ENCODE measurements around the gene BICD2.

BICD2 gene

DNA sequence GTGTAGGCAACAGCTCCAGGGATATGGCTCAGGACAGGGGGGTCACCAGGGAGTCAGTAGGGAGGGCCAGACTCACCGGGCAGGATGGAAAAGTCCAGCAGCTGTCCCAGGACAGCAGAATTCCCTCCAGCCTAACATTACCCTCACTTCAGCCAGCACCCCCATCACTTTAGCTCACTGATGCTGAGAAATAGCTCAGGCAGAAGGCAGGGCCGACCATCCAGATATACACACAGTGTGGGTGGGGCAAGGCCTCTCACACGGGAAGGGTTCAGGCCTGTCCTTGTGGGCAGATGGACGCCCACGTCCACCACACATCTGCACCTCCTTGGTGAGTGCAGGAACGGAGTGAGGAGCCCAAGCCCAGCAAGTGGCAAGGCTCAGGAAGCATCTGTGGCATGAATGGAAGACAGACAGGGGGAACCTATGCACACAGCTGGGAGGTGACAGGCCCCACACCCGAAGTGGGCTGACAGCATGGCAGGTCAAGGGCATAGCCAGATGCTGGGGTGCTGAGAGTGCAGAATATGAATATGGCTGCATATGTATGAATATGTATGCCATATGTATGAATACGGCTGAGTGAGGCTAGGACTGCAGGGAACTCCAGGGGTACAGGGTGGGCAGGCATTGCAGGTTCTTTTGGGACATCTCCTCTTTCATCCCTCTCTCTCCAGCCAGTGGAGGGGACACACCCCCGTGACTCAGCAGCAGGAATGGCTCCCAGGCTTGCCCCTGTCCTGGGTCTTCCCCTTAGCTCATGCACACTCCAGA, 17.0 kb downstream of the BICD2 start:
- DNase-seq (ENCODE audit: low spot score): no peak

DNA sequence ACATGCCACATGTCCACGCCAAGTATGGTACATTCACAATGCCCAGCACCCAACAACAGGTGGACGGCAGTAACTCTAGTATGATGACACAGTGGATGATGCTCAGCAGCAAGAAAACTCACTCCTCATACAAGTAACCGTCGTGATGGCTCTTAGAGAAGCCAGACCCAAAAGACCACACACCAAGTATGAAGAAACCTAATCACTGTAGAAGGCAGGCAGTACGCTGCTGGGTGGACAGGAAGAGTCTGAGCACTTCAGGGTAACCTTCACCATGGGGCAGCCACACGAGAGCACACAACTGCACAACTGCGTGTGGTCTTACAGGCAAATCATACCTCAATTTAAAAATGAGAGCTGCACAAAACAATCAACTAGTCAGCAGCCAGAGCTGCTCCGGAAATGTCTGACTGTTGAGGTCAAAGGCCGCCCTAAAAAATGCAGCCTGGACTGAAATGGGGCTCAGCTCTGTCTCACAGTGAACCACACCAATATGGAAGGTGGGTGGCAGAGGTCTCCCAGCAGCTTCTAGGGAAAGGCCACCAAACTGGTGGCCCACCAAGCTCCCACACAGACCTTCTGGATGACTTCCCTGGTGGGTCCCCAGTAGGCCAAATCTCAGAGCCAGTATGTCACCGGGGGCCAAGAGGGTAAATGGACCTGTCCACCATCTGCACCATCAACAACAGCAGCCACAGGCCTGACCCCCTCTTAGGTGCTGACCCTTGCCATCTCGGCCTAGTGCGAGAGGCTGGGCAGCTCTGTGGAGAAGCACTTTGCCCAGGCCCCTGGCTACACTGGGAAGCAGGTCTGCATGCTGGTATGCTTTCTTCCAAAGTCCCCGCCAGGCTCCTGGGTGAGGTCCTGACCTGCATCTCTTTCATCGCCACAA, 17.8 kb downstream of the BICD2 start:
- DNase-seq (ENCODE audit: low spot score): no peak

DNA sequence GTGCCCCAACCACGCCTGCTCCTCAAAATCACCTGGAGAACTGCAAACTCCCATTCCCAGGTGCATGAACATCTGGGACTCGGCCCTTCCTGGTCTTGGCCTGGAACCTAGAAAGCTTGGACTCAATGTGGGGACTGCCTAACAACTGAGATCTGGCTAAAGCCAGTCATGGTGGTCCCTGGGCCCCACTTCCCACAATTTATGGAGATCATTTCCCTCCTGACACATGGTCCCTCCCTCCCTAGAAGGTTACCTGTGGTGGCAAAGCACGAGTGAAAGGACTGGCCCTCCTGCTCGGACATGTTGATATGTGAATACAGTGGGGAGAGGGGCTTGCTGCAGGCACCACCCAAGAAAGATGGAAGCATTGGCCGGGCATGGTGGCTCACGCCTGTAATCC, 18.8 kb downstream of the BICD2 start:
- no peak for DNase-seq (ENCODE audit: low spot score)

- no peak for DNase-seq (ENCODE audit: low spot score)
Observed at GRCh38 chr9:92745331-92745730, 19.3 kb downstream of the BICD2 start.

DNA sequence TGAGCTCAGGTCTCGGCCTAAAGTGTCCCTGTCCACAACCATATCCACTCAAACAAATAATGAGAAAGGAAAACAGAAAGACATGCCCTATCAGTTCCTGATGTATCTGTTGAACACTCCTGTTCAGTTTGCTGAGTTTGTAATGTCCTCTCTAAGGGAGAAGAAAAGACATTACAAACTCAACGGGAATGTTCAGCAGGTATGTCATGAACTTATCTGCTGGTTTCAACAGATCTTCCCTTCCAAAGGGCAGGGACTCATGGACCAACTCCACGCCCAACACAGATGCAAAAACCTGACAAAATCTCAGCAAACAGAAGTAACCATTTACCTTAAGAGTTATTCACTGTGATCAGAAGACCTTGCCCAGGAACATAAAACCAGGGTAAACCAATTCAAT, 23.7 kb downstream of the BICD2 start:
- DNase-seq (ENCODE audit: low spot score): no peak

- no peak for DNase-seq (ENCODE audit: low spot score)
Observed at GRCh38 chr9:92740446-92740961, 24.1 kb downstream of the BICD2 start.

GRCh38 chr9:92740009-92740408, 24.6 kb downstream of the BICD2 start:
- no peak for DNase-seq (ENCODE audit: low spot score)

DNA sequence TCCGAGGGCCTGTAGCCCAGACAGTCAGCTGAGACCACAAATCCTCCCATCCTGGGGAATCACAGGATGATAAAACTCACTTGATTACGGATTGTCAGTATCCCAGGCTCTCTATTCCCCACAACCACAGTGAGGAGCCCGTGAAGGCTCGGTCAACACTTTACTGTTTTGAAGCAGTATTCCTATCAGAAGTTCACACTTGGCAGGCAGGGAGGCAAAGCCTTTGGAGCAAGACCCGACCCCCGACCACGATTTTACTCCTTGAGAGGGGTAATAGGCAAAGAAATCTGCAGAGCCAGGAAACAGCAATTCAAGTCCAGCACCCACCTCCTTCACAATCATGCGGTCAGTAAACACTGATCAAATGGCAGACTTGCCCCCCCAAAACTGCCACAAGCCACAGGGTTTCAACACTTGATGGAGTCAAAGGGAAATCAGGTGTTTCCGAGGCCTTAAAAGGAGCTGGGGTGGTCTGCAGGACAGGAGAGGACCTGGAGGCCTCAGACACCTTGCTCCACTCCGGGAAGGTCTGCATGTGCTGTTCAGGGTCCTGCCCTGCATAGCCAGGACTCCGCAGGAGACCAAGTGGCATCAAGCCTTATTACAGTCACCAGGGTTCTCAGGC, 25.2 kb downstream of the BICD2 start:
- DNase-seq (ENCODE audit: low spot score): no peak

GRCh38 chr9:92738661-92739081, 26.0 kb downstream of the BICD2 start:
- no peak for DNase-seq (ENCODE audit: low spot score)

DNA sequence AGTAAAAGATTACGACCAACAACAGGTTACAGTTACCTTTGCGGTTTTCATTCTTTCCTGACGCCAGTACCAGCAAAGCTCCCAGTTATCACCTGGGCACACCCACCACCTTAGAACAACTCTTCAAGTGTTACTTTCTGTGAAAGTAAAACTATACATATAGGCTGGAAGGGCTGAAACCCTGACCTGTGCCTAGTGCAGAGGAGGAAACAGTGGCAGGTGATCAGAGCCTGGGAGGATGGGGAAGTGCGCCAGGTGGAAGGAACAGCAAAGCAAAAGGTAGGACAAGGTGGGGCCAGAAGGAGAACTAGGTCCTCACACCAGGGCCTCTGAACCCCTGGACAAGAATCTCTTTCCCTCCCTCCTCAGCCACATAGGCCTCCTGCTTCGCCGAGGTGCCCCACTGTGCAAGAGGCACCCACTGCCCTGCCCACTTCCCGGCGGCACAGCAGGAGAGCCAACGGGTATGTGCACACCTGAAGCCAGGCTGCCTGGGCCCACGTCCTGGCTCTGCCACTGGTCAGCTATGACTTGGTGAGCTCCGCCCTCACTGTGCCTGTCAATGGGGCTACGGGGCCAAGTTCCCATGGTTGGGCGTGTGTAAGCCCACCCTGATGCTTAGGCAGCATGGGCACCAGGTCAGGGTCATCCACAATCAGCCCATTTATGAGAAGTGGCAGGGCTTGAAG, 26.9 kb downstream of the BICD2 start:
- DNase-seq (ENCODE audit: low spot score): no peak

DNA sequence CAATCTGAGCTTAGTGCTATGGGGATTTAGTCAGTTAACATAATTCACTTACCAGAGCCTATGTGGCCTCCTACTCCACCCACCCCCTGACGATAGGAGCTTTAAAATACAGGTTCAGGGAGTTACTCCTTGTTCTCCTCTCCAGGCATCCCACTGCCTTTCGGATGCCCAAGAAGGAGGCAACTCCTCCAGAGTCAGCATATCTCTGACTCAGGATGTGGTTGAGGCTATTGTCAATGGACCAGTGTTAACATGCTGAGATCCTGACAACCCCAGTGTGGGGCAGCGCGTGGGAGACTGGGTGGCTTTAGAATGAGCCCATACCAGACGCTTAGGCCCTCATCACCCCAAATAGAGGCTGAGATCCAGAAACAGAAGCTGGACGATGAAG, 27.4 kb downstream of the BICD2 start:
- DNase-seq (ENCODE audit: low spot score): no peak

GRCh38 chr9:92736563-92737215, 27.9 kb downstream of the BICD2 start:
- DNase-seq (ENCODE audit: low spot score): no peak

GRCh38 chr9:92735636-92736562, 28.7 kb downstream of the BICD2 start:
- no peak for DNase-seq (ENCODE audit: low spot score)

GRCh38 chr9:92734931-92735635, 29.6 kb downstream of the BICD2 start:
- DNase-seq (ENCODE audit: low spot score): no peak

DNA sequence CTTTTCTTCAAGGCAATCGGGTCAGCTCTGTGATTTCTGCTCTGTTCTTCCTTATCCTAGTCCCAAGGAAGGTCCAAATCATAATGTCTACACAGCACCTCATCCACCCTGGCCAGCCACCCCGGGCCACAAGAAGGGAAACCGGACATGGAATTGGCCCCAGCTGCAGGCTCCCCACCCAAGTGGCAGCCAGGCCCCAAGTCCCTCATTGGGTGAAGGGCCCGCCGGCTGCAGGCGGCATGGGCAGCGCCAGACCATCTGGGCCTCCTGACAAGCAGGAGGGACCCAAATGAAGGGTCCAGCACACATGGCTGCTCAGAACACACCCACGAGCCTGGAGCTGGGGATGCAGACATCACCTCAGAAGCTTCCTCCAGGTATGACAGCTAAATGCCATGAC, 33.7 kb downstream of the BICD2 start:
- DNase-seq (ENCODE audit: low spot score): no peak

- DNase-seq (ENCODE audit: low spot score): no peak
Observed at GRCh38 chr9:92729735-92730155, 34.9 kb downstream of the BICD2 start.

- no peak for DNase-seq (ENCODE audit: low spot score)
Observed at GRCh38 chr9:92728831-92729734, 35.5 kb downstream of the BICD2 start.
